GM20000 (cell line): ENCODE data around the gene ADM2.
"Not testable (repeated sequence)": the region's sequence is repeated elsewhere in the genome, so short reads cannot be mapped to it uniquely, and the experiment has no call there.

ENCODE experiments used
- DNase-seq: peaks from one replicate; pipeline ENCODE4 v3.0.0; 2012; ENCODE audit warnings: low spot score
- TF ChIP-seq, protein P1 (sequence below): IDR thresholded peaks from 2 replicates; pipeline ENCODE4 v1.5.1; 2012; ENCODE audit warnings: mild to moderate bottlenecking, control low read depth; ENCODE audit errors: extremely low read depth, missing control alignments

Gene ADM2

DNA sequence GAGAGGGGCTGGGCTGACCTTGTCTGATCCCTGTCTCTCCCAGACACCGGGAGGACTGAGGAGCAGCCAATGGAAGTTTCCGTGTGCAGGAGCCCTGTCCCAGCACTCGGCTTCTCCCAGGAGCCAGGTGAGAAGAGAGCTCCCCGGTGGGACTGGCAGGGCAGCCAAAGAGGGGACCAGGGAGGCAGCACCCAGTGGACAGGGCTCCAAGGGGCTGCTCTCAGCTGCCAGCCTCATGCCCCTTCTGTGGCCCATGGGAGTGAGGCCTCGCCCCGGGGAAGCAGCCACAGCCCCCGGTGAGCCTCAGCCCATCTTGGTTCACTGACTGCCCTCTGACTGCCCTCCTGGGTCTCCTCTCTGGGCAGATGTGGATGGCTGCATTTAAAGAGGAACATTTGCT, 37.3 kb downstream of the ADM2 start:
- DNase-seq: no peak
- TF ChIP-seq, protein P1, sequence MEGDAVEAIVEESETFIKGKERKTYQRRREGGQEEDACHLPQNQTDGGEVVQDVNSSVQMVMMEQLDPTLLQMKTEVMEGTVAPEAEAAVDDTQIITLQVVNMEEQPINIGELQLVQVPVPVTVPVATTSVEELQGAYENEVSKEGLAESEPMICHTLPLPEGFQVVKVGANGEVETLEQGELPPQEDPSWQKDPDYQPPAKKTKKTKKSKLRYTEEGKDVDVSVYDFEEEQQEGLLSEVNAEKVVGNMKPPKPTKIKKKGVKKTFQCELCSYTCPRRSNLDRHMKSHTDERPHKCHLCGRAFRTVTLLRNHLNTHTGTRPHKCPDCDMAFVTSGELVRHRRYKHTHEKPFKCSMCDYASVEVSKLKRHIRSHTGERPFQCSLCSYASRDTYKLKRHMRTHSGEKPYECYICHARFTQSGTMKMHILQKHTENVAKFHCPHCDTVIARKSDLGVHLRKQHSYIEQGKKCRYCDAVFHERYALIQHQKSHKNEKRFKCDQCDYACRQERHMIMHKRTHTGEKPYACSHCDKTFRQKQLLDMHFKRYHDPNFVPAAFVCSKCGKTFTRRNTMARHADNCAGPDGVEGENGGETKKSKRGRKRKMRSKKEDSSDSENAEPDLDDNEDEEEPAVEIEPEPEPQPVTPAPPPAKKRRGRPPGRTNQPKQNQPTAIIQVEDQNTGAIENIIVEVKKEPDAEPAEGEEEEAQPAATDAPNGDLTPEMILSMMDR: no peak

GRCh38 chr22:50519151-50519550, 37.8 kb downstream of the ADM2 start:
- TF ChIP-seq, protein P1: no peak
- no peak for DNase-seq

GRCh38 chr22:50520184-50520583, 38.8 kb downstream of the ADM2 start:
- not testable (repeated sequence) for DNase-seq

GRCh38 chr22:50520826-50521453, 39.6 kb downstream of the ADM2 start:
- TF ChIP-seq, protein P1: no peak
- DNase-seq: no peak

- TF ChIP-seq, protein P1: no peak
- no peak for DNase-seq
Measured at GRCh38 chr22:50521710-50522109, 40.4 kb downstream of the ADM2 start.

- TF ChIP-seq, protein P1: no peak
- DNase-seq: no peak
Measured at GRCh38 chr22:50522208-50522805, 41.0 kb downstream of the ADM2 start.

DNA sequence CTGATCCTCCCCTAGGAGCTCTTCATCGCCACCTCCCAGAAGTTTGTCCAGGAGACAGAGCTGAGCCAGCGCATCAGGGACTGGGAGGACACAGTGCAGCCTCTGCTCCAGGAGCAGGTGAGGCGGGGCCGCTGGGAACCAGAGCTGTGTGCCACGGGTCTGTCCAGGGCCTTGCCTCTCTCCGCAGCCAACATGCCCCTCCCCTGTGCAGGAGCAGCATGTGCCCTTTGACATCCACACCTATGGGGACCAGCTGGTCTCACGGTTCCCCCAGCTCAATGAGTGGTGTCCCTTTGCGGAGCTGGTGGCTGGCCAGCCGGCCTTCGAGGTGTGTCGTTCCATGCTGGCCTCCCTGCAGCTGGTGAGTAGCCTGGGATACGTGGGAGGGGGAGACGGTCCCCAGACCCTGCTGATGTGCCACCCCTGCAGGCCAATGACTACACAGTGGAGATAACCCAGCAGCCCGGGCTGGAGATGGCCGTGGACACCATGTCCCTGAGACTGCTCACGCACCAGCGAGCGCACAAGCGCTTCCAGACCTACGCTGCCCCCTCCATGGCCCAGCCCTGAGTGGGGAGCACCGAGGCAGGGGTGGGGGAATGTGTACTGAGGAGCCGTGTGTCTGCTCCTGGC, 41.6 kb downstream of the ADM2 start:
- TF ChIP-seq, protein P1: no peak
- no peak for DNase-seq

- TF ChIP-seq, protein P1: no peak
- no peak for DNase-seq
Measured at GRCh38 chr22:50523458-50523805, 42.1 kb downstream of the ADM2 start.
